GM12878 (cell line): ENCODE results near the gene CD2. TPM values are rescaled to one million over a fixed set of nuclear protein-coding genes. Genes with fewer than 3 reads are reported as not detected.

Experiments
- ATAC-seq: fragments of 200-7000 bp; cut with Tn5 transposase; 3 replicates; pipeline ENCODE4 v1.9.1; 2020; ENCODE audit warnings: mild to moderate bottlenecking, moderate library complexity
- BruUV-seq: library from RNA; stranded (reverse); fragments of 400-500 nt; replicated peaks from 2 replicates; lab custom pipeline; 2021; lab: Mats Ljungman, UMichigan
- CTCF ChIA-PET: fragments of 300-600 bp; sonication (Branson Sonifier 250); formaldehyde crosslinking; extraction: SDS; loops from one replicate; lab custom pipeline; 2021; ENCODE audit warnings: inconsistent platforms; lab: Yijun Ruan, JAX
- POLR2A ChIA-PET: fragments of 350-600 bp; formaldehyde crosslinking; extraction: SDS; loops from one replicate; lab custom pipeline; 2021; ENCODE audit warnings: inconsistent platforms; lab: Charles Lee
- RAD21 ChIA-PET: fragments of 300-600 bp; sonication (Branson Sonifier 250); formaldehyde crosslinking; loops from one replicate; lab custom pipeline; 2023; ENCODE audit warnings: antibody characterized with exemption; ENCODE audit not compliant: unreplicated experiment; lab: Charles Lee
- SMC1A ChIA-PET: fragments of 300-600 bp; sonication (Branson Sonifier 250); formaldehyde crosslinking; loops from one replicate; lab custom pipeline; 2023; ENCODE audit not compliant: unreplicated experiment, uncharacterized antibody; lab: Charles Lee
- DNase-seq: peaks from one replicate; pipeline ENCODE4 v3.0.0-alpha.2; 2011; ENCODE audit warnings: low read depth, low spot score
- FAIRE-seq: peaks from 3 replicates; lab custom pipeline; 2011; peaks lifted over from hg19 to GRCh38; lab: Jason Lieb, UNC
- H2AFZ ChIP-seq: 2 replicates; pipeline ENCODE4 v1.6.0; 2011; ENCODE audit warnings: low read depth, low read length, control low read depth; ENCODE audit not compliant: control insufficient read depth
- H3K27ac ChIP-seq: 2 replicates; pipeline ENCODE4 v1.5.1; 2011; ENCODE audit warnings: control low read depth; ENCODE audit not compliant: control insufficient read depth, insufficient read depth
- H3K27me3 ChIP-seq, 2 experiments: replicated peaks in 1 of 2; 2 replicates each; pipeline versions ENCODE4 v1.6.0 to v1.6.1; 2011; ENCODE audit warnings: low read length in 1 of 2; ENCODE audit not compliant: control insufficient read depth in 2 of 2, insufficient read depth in 2 of 2
- H3K36me3 ChIP-seq, 2 experiments: 2 replicates each; pipeline ENCODE4 v1.5.1; 2011; ENCODE audit warnings: low read length in 1 of 2; ENCODE audit not compliant: control insufficient read depth in 2 of 2, insufficient read depth in 2 of 2
- H3K4me1 ChIP-seq: 2 replicates; pipeline ENCODE4 v1.6.1; 2011; ENCODE audit warnings: mild to moderate bottlenecking, low read length, moderate library complexity, mixed read lengths; ENCODE audit not compliant: control insufficient read depth, insufficient read depth
- H3K4me2 ChIP-seq: 2 replicates; pipeline ENCODE4 v1.6.0; 2011; ENCODE audit warnings: control low read depth; ENCODE audit not compliant: control insufficient read depth, insufficient read depth
- H3K4me3 ChIP-seq: fragments of 200-600 bp; sonication (generic); 2 replicates; pipeline ENCODE4 v1.5.1; 2016
- H3K79me2 ChIP-seq: 2 replicates; pipeline ENCODE4 v1.6.0; 2011; ENCODE audit warnings: low read length; ENCODE audit not compliant: control insufficient read depth, insufficient read depth
- H3K9ac ChIP-seq: 2 replicates; pipeline ENCODE4 v1.8.0; 2011; ENCODE audit warnings: low read length, control low read depth, mixed read lengths; ENCODE audit not compliant: control insufficient read depth, insufficient read depth
- H3K9me3 ChIP-seq: replicated peaks from 3 replicates; pipeline ENCODE4 v1.5.1; 2011; ENCODE audit warnings: mild to moderate bottlenecking, low read length; ENCODE audit not compliant: control insufficient read depth, insufficient read depth
- H4K20me1 ChIP-seq: 2 replicates; pipeline ENCODE4 v1.6.0; 2011; ENCODE audit not compliant: control insufficient read depth, insufficient read depth
- CREB1 ChIP-seq: IDR thresholded peaks from 2 replicates; pipeline ENCODE4 v1.6.1; 2012; ENCODE audit warnings: low read depth, mild to moderate bottlenecking, inconsistent platforms
- DPF2 ChIP-seq: fragments of 450-650 bp; IDR thresholded peaks from 2 replicates; pipeline ENCODE4 v1.6.1; 2017; ENCODE audit warnings: mild to moderate bottlenecking
- EP300 ChIP-seq, 2 experiments: fragments of 150-350 bp in 1 of 2; IDR thresholded peaks; 2 replicates each; pipeline ENCODE4 v1.6.1; 2011 to 2012; ENCODE audit warnings: low read depth in 2 of 2, low read length in 2 of 2, borderline replicate concordance in 1 of 2, improper control_type of control experiment in 1 of 2, inconsistent platforms in 1 of 2; ENCODE audit not compliant: control insufficient read depth in 1 of 2
- HDAC2 ChIP-seq: fragments of 200-600 bp; sonication (generic); IDR thresholded peaks from 2 replicates; pipeline ENCODE4 v1.6.1; 2017
- HDGF ChIP-seq: fragments of 450-650 bp; IDR thresholded peaks from 2 replicates; pipeline ENCODE4 v1.6.1; 2016; ENCODE audit warnings: antibody characterized with exemption
- LARP7 ChIP-seq: fragments of 450-650 bp; IDR thresholded peaks from 2 replicates; pipeline ENCODE4 v1.6.1; 2017; ENCODE audit warnings: mild to moderate bottlenecking
- NFYB ChIP-seq: IDR thresholded peaks from 2 replicates; pipeline ENCODE4 v1.6.1; 2011; ENCODE audit warnings: low read depth, mild to moderate bottlenecking, low read length, improper control_type of control experiment, moderate library complexity; ENCODE audit not compliant: insufficient read depth
- PAX5 ChIP-seq: IDR thresholded peaks from 2 replicates; pipeline ENCODE4 v1.6.1; 2011; ENCODE audit warnings: low read depth, low read length, borderline replicate concordance
- PML ChIP-seq: IDR thresholded peaks from 2 replicates; pipeline ENCODE4 v1.6.1; 2012; ENCODE audit warnings: low read length, inconsistent platforms
- POLR2A ChIP-seq: IDR thresholded peaks from 2 replicates; pipeline ENCODE4 v1.6.1; 2011; ENCODE audit warnings: low read depth, mild to moderate bottlenecking, low read length
- POLR2AphosphoS2 ChIP-seq: IDR thresholded peaks from 2 replicates; pipeline ENCODE4 v1.6.1; 2011; ENCODE audit warnings: low read depth, mild to moderate bottlenecking, low read length, improper control_type of control experiment, moderate library complexity
- RAD21 ChIP-seq: IDR thresholded peaks from 2 replicates; pipeline ENCODE4 v1.6.1; 2011; ENCODE audit warnings: mild to moderate bottlenecking, low read depth, low read length, moderate library complexity; ENCODE audit not compliant: insufficient read depth
- SMARCA5 ChIP-seq: fragments of 450-650 bp; IDR thresholded peaks from 2 replicates; pipeline ENCODE4 v1.6.1; 2017; ENCODE audit warnings: mild to moderate bottlenecking
- SRF ChIP-seq, 2 experiments: IDR thresholded peaks; 2 replicates each; pipeline ENCODE4 v1.6.1; 2011; ENCODE audit warnings: low read depth in 2 of 2, low read length in 2 of 2, mild to moderate bottlenecking in 1 of 2, moderate library complexity in 1 of 2
- TCF7 ChIP-seq: IDR thresholded peaks from 2 replicates; pipeline ENCODE4 v1.6.1; 2014; ENCODE audit warnings: antibody characterized with exemption, borderline replicate concordance
- YBX1 ChIP-seq: fragments of 450-650 bp; IDR thresholded peaks from 2 replicates; pipeline ENCODE4 v1.6.1; 2016; ENCODE audit warnings: antibody characterized with exemption
- ZNF274 ChIP-seq: IDR thresholded peaks from one replicate; pipeline ENCODE4 v1.8.0; 2011; ENCODE audit not compliant: insufficient read length, insufficient read depth
- WGBS: methylation state at CpG from one replicate; pipeline ENCODE4 v1.1.6; 2016; ENCODE audit warnings: low lambda C conversion rate; ENCODE audit not compliant: insufficient replicate concordance, insufficient coverage; ENCODE audit errors: missing lambda C conversion rate; 5-methylcytosine and 5-hydroxymethylcytosine counted together
- in situ Hi-C: fragments of 300-500 bp; cut with MboI; formaldehyde crosslinking; loops from 9 replicates; pipeline ENCODE4 v1.14.3; 2018; ENCODE audit warnings: mixed read lengths
- intact Hi-C: fragments of 100-400 bp; cut with micrococcal nuclease; formaldehyde crosslinking; loops from one replicate; pipeline ENCODE4 v1.14.2; 2022; ENCODE audit not compliant: unreplicated experiment
- polyA plus RNA-seq, 11 experiments: library from polyadenylated mRNA; depleted of rRNA in 4 of 11; unstranded in 6 of 11; stranded (reverse) in 5 of 11; fragments of >200 nt; fragmentation: Nextera tagmentation in 4 of 11; fragmentation: Illumina TruSeq in 1 of 11; extraction: Ambion mirVana in 4 of 11; extraction: Trizol in 1 of 11; gene quantifications; 1 replicate in 1 of 11; 2 replicates in 10 of 11; pipeline versions ENCODE4 v1.2.1 to v1.2.3, GENCODE V29; 2011 to 2016; ENCODE audit warnings: inconsistent platforms in 2 of 11, missing spikeins in 2 of 11, low read depth in 1 of 11
- total RNA-seq, 4 experiments: library from RNA; depleted of rRNA in 3 of 4; stranded (reverse); fragments of >200 nt in 3 of 4; fragmentation: Illumina TruSeq in 1 of 4; extraction: Trizol in 1 of 4; gene quantifications; 2 replicates each; pipeline versions ENCODE4 v1.2.1 to v1.2.3, GENCODE V29; 2013 to 2021
- TF ChIP-seq, protein P1 (sequence below): fragments of 450-650 bp; IDR thresholded peaks from 2 replicates; pipeline ENCODE4 v1.6.1; 2016; ENCODE audit warnings: mild to moderate bottlenecking
- TF ChIP-seq, protein P2 (sequence below): fragments of 450-650 bp; IDR thresholded peaks from 2 replicates; pipeline ENCODE4 v1.6.1; 2017; ENCODE audit warnings: low read depth, mild to moderate bottlenecking, moderate library complexity
- TF ChIP-seq, protein P3 (sequence below): fragments of 450-650 bp; IDR thresholded peaks from 2 replicates; pipeline ENCODE4 v1.6.1; 2017; ENCODE audit warnings: antibody characterized with exemption, mild to moderate bottlenecking, moderate library complexity

The CD2 gene
- total and polyA plus RNA-seq, 10 of the 15 experiments (the other 5 are each of a cell fraction or from before 2014, with no cell fraction given), result 0.15 to 4.3 (median 2.8) TPM

DNA sequence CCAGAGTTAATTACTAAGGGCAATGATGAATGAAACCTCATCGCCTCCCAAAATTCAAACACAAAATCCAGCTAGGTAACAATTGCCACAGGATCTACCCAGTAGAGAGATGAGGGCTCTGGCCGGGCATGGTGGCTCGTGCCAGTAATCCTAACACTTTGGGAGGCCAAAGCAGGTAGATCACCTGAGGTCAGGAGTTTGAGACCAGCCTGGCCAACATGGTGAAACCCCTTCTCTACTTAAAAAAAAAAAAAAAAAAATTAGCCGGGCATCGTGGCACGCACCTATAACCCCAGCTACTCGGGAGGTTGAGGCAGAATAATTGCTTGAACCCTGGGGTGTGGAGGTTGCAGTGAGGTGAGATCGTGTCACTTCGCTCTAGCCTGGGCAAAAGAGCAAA is 15.8 kb downstream of the CD2 start:
- no TSS peak for BruUV-seq
- TF ChIP-seq TCF7, result no peak
- no peak for TF ChIP-seq ZNF274
- no peak for TF ChIP-seq LARP7
- TF ChIP-seq EP300 (IDR thresholded peaks at IDR 0.05; ENCODE audit: borderline replicate concordance in 1 of 2, control insufficient read depth in 1 of 2, low read depth in 2 of 2, low read length in 2 of 2), result no peak
- peak; percentile 23; the same call in 1 of the 2 replicates for TF ChIP-seq SMARCA5
- no peak for TF ChIP-seq POLR2AphosphoS2
- no peak for TF ChIP-seq PAX5
- TF ChIP-seq HDAC2, result no peak
- TF ChIP-seq, protein P1, sequence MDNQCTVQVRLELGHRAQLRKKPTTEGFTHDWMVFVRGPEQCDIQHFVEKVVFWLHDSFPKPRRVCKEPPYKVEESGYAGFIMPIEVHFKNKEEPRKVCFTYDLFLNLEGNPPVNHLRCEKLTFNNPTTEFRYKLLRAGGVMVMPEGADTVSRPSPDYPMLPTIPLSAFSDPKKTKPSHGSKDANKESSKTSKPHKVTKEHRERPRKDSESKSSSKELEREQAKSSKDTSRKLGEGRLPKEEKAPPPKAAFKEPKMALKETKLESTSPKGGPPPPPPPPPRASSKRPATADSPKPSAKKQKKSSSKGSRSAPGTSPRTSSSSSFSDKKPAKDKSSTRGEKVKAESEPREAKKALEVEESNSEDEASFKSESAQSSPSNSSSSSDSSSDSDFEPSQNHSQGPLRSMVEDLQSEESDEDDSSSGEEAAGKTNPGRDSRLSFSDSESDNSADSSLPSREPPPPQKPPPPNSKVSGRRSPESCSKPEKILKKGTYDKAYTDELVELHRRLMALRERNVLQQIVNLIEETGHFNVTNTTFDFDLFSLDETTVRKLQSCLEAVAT, result peak; percentile 74
- TF ChIP-seq NFYB, result no peak
- TF ChIP-seq RAD21, result no peak
- TF ChIP-seq, protein P2, sequence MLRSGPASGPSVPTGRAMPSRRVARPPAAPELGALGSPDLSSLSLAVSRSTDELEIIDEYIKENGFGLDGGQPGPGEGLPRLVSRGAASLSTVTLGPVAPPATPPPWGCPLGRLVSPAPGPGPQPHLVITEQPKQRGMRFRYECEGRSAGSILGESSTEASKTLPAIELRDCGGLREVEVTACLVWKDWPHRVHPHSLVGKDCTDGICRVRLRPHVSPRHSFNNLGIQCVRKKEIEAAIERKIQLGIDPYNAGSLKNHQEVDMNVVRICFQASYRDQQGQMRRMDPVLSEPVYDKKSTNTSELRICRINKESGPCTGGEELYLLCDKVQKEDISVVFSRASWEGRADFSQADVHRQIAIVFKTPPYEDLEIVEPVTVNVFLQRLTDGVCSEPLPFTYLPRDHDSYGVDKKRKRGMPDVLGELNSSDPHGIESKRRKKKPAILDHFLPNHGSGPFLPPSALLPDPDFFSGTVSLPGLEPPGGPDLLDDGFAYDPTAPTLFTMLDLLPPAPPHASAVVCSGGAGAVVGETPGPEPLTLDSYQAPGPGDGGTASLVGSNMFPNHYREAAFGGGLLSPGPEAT, result no peak; the same call in 1 of the 2 replicates
- TF ChIP-seq HDGF, result no peak
- no peak for TF ChIP-seq PML
- no peak for TF ChIP-seq YBX1
- TF ChIP-seq, protein P3, sequence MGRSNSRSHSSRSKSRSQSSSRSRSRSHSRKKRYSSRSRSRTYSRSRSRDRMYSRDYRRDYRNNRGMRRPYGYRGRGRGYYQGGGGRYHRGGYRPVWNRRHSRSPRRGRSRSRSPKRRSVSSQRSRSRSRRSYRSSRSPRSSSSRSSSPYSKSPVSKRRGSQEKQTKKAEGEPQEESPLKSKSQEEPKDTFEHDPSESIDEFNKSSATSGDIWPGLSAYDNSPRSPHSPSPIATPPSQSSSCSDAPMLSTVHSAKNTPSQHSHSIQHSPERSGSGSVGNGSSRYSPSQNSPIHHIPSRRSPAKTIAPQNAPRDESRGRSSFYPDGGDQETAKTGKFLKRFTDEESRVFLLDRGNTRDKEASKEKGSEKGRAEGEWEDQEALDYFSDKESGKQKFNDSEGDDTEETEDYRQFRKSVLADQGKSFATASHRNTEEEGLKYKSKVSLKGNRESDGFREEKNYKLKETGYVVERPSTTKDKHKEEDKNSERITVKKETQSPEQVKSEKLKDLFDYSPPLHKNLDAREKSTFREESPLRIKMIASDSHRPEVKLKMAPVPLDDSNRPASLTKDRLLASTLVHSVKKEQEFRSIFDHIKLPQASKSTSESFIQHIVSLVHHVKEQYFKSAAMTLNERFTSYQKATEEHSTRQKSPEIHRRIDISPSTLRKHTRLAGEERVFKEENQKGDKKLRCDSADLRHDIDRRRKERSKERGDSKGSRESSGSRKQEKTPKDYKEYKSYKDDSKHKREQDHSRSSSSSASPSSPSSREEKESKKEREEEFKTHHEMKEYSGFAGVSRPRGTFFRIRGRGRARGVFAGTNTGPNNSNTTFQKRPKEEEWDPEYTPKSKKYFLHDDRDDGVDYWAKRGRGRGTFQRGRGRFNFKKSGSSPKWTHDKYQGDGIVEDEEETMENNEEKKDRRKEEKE, result no peak
- TF ChIP-seq CREB1, result no peak
- TF ChIP-seq SRF (IDR thresholded peaks at IDR 0.05; ENCODE audit: low read depth in 2 of 2, low read length in 2 of 2), result no peak
- no peak for TF ChIP-seq DPF2
- no peak for TF ChIP-seq POLR2A

More for the DNA sequence above, 15.8 kb downstream of the CD2 start:
- WGBS, result 70% methylated on average over 9 of the region's 9 CpGs
- no peak overlapping the region for H3K9ac ChIP-seq
- H3K4me1 ChIP-seq, result peaks cover 21% of the 10 kb centered on the region
- no peaks in the 10 kb centered on the region; the same call in 1 of the 3 replicates for H3K9me3 ChIP-seq
- H3K27ac ChIP-seq, result peak overlapping the region; percentile 40; the same call in 1 of the 2 replicates
- DNase-seq, result no peak
- no peaks in the 10 kb centered on the region for H4K20me1 ChIP-seq
- CTCF ChIA-PET, result interaction anchor here (0.6 to 12.8 kb wide), 16 partner anchors 8 to 290 kb away, joined by 3 to 120 read pairs (median 7); partner anchors contain the start of gene TTF2
- POLR2A ChIA-PET, result interaction anchor here (0.5 to 5.9 kb wide), 16 partner anchors 8 to 1187 kb away, joined by 3 to 45 read pairs (median 4); partner anchors contain the start of genes CD2 and TTF2
- RAD21 ChIA-PET, result interaction anchor here (0.7 to 12.0 kb wide), 21 partner anchors 13 to 291 kb away, joined by 3 to 176 read pairs (median 6); partner anchors contain the start of gene TTF2
- in situ Hi-C loops, result no loop called here
- FAIRE-seq, result no peak
- ATAC-seq, result peak; percentile 9
- no peak overlapping the region; the same call in 1 of the 2 replicates for H2AFZ ChIP-seq
- H3K36me3 ChIP-seq, result no peaks in the 10 kb centered on the region
- no peak overlapping the region for H3K4me3 ChIP-seq
- SMC1A ChIA-PET, result interaction anchor here (0.7 to 14.5 kb wide), 36 partner anchors 8 to 292 kb away, joined by 3 to 224 read pairs (median 4); partner anchors contain the start of genes CD2 and TTF2
- H3K4me2 ChIP-seq, result peak overlapping the region; percentile 52; the same call in 1 of the 2 replicates
- intact Hi-C loops, result loop anchor here (1.0 to 2.0 kb wide), 3 partner anchors 25 to 47 kb away; no protein-coding TSS in a partner anchor
- H3K27me3 ChIP-seq, result no peaks in the 10 kb centered on the region
- H3K79me2 ChIP-seq, result no peaks in the 10 kb centered on the region
